GM23338 (cell line): ENCODE measurements around the gene CPT1C. TPM values are rescaled to one million over a fixed set of nuclear protein-coding genes. Genes with fewer than 3 reads are reported as not detected.

Experiments
- ATAC-seq: fragments of 200-7000 bp; cut with Tn5 transposase; 3 replicates; pipeline ENCODE4 v1.9.1; 2020
- DNase-seq: peaks from one replicate; pipeline ENCODE4 v3.0.0-alpha.2; 2015; ENCODE audit warnings: low spot score
- H2AFZ ChIP-seq: fragments of 200-600 bp; sonication (generic); 2 replicates; pipeline ENCODE4 v1.8.0; 2016; ENCODE audit warnings: antibody characterized with exemption, mild to moderate bottlenecking, moderate library complexity
- H3F3A ChIP-seq: fragments of 200-600 bp; sonication (generic); replicated peaks from 2 replicates; pipeline ENCODE4 v1.8.0; 2017; ENCODE audit warnings: antibody characterized with exemption, mixed run types, low read depth
- H3K27ac ChIP-seq: fragments of 200-600 bp; sonication (generic); 2 replicates; pipeline ENCODE4 v1.6.1; 2016; ENCODE audit warnings: low read depth
- H3K27me3 ChIP-seq: fragments of 200-600 bp; sonication (generic); 2 replicates; pipeline ENCODE4 v1.8.0; 2016; ENCODE audit warnings: mild to moderate bottlenecking, mixed run types, moderate library complexity; ENCODE audit not compliant: insufficient read depth
- H3K36me3 ChIP-seq: fragments of 200-600 bp; sonication (generic); 2 replicates; pipeline ENCODE4 v1.8.0; 2016; ENCODE audit warnings: mild to moderate bottlenecking; ENCODE audit not compliant: insufficient read depth
- H3K4me1 ChIP-seq: fragments of 200-600 bp; sonication (generic); 2 replicates; pipeline ENCODE4 v1.8.0; 2016; ENCODE audit warnings: mild to moderate bottlenecking, moderate library complexity; ENCODE audit not compliant: insufficient read depth
- H3K4me2 ChIP-seq: fragments of 200-600 bp; sonication (generic); 2 replicates; pipeline ENCODE4 v1.7.1; 2017; ENCODE audit warnings: mixed run types
- H3K4me3 ChIP-seq: fragments of 200-600 bp; sonication (generic); 2 replicates; pipeline ENCODE4 v1.6.1; 2016; ENCODE audit warnings: mixed run types
- H3K79me2 ChIP-seq: fragments of 200-600 bp; sonication (generic); replicated peaks from 2 replicates; pipeline ENCODE4 v1.8.0; 2017; ENCODE audit warnings: mild to moderate bottlenecking; ENCODE audit not compliant: insufficient read depth
- H3K9me2 ChIP-seq: fragments of 200-600 bp; sonication (generic); 2 replicates; pipeline ENCODE4 v1.8.0; 2017; ENCODE audit not compliant: insufficient read depth
- H4K20me1 ChIP-seq: fragments of 200-600 bp; sonication (generic); replicated peaks from 2 replicates; pipeline ENCODE4 v1.8.0; 2017; ENCODE audit warnings: mild to moderate bottlenecking; ENCODE audit not compliant: insufficient read depth
- H3K27ac Mint-ChIP-seq: 2 replicates; pipeline ENCODE4 v1.8.0; 2020; ENCODE audit warnings: inconsistent platforms, mild to moderate bottlenecking, moderate library complexity, mixed read lengths
- H3K27me3 Mint-ChIP-seq: 3 replicates; pipeline ENCODE4 v1.8.0; 2022; ENCODE audit warnings: low read depth, mild to moderate bottlenecking, moderate library complexity, mixed read lengths, inconsistent platforms; ENCODE audit not compliant: insufficient read depth, poor library complexity
- H3K36me3 Mint-ChIP-seq: 3 replicates; pipeline ENCODE4 v1.8.0; 2021; ENCODE audit warnings: low read depth, mild to moderate bottlenecking, inconsistent platforms, moderate library complexity, mixed read lengths
- H3K4me1 Mint-ChIP-seq: 3 replicates; pipeline ENCODE4 v1.8.0; 2020; ENCODE audit warnings: mild to moderate bottlenecking, inconsistent platforms, mixed read lengths
- H3K4me3 Mint-ChIP-seq: 3 replicates; pipeline ENCODE4 v1.8.0; 2021; ENCODE audit warnings: moderate library complexity, mild to moderate bottlenecking, inconsistent platforms, mixed read lengths
- H3K9me3 Mint-ChIP-seq: 3 replicates; pipeline ENCODE4 v1.8.0; 2020; ENCODE audit warnings: moderate library complexity, mild to moderate bottlenecking, inconsistent platforms, mixed read lengths
- ETS1 ChIP-seq: IDR thresholded peaks from 2 replicates; pipeline ENCODE4 v1.6.1; 2016; ENCODE audit warnings: antibody characterized with exemption
- EZH2 ChIP-seq: fragments of 200-600 bp; sonication (generic); IDR thresholded peaks from one replicate; pipeline ENCODE4 v1.8.0; 2017; ENCODE audit warnings: antibody characterized with exemption, mild to moderate bottlenecking, low read depth; ENCODE audit not compliant: unreplicated experiment
- POLR2AphosphoS5 ChIP-seq: IDR thresholded peaks from 2 replicates; pipeline ENCODE4 v1.6.1; 2016; ENCODE audit warnings: antibody characterized with exemption, low read depth
- STAT1 ChIP-seq: IDR thresholded peaks from one replicate; pipeline ENCODE4 v1.6.1; 2016; ENCODE audit warnings: antibody characterized with exemption; ENCODE audit not compliant: unreplicated experiment
- ZNF462 ChIP-seq: fragments of 250-450 bp; sonication (Bioruptor Pico); IDR thresholded peaks from 2 replicates; pipeline ENCODE4 v1.5.0; 2020; ENCODE audit warnings: mild to moderate bottlenecking, moderate library complexity
- polyA plus RNA-seq: library from polyadenylated mRNA; unstranded; fragments of >200 nt; fragmentation: Nextera tagmentation; extraction: Ambion mirVana; gene quantifications from 2 replicates; pipeline ENCODE4 v1.2.1, GENCODE V29; 2016
- total RNA-seq: library from RNA; depleted of rRNA; stranded (reverse); fragments of >200 nt; shearing (Covaris generic); gene quantifications from 2 replicates; pipeline ENCODE4 v1.2.3, GENCODE V29; 2014
- TF ChIP-seq, protein P1 (sequence below): IDR thresholded peaks from one replicate; pipeline ENCODE4 v1.6.1; 2018; ENCODE audit warnings: antibody characterized with exemption; ENCODE audit not compliant: unreplicated experiment

CPT1C gene
- total and polyA plus RNA-seq, 2 experiments from 2014 or later = 63.4 to 77.3 TPM

- Histone ChIP-seq H3K9me2 (no peaks in the 10 kb centered on the region), H3K4me2 (0 out of 2 replicates have a peak overlapping the region, but pooled peaks have one; percentile 43), H3K4me1 (peaks cover 3% of the 10 kb centered on the region; the same call in 1 of the 2 replicates), H3K27me3 (no peaks in the 10 kb centered on the region), H4K20me1 (no peaks in the 10 kb centered on the region), H3K27ac (no peak overlapping the region), H2AFZ (no peak overlapping the region), H3F3A (no peaks in the 10 kb centered on the region), H3K36me3 (peaks cover 7% of the 10 kb centered on the region; the same call in 1 of the 2 replicates), H3K4me3 (no peak overlapping the region), H3K79me2 (no peaks in the 10 kb centered on the region)
- no peak overlapping the region for H3K4me3 Mint-ChIP-seq
- peaks cover 11% of the 10 kb centered on the region for H3K27me3 Mint-ChIP-seq
- H3K4me1 Mint-ChIP-seq = peaks cover 4% of the 10 kb centered on the region; the same call in 2 of the 3 replicates
- no peaks in the 10 kb centered on the region for H3K9me3 Mint-ChIP-seq
- TF ChIP-seq STAT1 = no peak
- TF ChIP-seq, protein P1, sequence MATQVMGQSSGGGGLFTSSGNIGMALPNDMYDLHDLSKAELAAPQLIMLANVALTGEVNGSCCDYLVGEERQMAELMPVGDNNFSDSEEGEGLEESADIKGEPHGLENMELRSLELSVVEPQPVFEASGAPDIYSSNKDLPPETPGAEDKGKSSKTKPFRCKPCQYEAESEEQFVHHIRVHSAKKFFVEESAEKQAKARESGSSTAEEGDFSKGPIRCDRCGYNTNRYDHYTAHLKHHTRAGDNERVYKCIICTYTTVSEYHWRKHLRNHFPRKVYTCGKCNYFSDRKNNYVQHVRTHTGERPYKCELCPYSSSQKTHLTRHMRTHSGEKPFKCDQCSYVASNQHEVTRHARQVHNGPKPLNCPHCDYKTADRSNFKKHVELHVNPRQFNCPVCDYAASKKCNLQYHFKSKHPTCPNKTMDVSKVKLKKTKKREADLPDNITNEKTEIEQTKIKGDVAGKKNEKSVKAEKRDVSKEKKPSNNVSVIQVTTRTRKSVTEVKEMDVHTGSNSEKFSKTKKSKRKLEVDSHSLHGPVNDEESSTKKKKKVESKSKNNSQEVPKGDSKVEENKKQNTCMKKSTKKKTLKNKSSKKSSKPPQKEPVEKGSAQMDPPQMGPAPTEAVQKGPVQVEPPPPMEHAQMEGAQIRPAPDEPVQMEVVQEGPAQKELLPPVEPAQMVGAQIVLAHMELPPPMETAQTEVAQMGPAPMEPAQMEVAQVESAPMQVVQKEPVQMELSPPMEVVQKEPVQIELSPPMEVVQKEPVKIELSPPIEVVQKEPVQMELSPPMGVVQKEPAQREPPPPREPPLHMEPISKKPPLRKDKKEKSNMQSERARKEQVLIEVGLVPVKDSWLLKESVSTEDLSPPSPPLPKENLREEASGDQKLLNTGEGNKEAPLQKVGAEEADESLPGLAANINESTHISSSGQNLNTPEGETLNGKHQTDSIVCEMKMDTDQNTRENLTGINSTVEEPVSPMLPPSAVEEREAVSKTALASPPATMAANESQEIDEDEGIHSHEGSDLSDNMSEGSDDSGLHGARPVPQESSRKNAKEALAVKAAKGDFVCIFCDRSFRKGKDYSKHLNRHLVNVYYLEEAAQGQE = no peak
- no peak for TF ChIP-seq ETS1
- no peak for TF ChIP-seq ZNF462
- no peak for TF ChIP-seq EZH2
- peak; percentile 60 for TF ChIP-seq POLR2AphosphoS5
- H3K36me3 Mint-ChIP-seq = peaks cover 55% of the 10 kb centered on the region
- peak; percentile 92 for DNase-seq
- ATAC-seq = peak; percentile 93
- no peak overlapping the region for H3K27ac Mint-ChIP-seq
These were observed 21.5 kb downstream of the CPT1C start for GRCh38 chr19:49712397-49712859.
